GM18868 (cell line): ENCODE results near the gene EPM2AIP1.
"Not testable (repeated sequence)": the region's sequence is repeated elsewhere in the genome, so short reads cannot be mapped to it uniquely, and the experiment has no call there.

ENCODE experiments used
- ATAC-seq: cut with Tn5 transposase; IDR thresholded peaks from one replicate; pipeline ENCODE4 v1.9.1; 2021; ENCODE audit warnings: mild to moderate bottlenecking, moderate library complexity; ENCODE audit not compliant: unreplicated experiment

EPM2AIP1 gene

DNA sequence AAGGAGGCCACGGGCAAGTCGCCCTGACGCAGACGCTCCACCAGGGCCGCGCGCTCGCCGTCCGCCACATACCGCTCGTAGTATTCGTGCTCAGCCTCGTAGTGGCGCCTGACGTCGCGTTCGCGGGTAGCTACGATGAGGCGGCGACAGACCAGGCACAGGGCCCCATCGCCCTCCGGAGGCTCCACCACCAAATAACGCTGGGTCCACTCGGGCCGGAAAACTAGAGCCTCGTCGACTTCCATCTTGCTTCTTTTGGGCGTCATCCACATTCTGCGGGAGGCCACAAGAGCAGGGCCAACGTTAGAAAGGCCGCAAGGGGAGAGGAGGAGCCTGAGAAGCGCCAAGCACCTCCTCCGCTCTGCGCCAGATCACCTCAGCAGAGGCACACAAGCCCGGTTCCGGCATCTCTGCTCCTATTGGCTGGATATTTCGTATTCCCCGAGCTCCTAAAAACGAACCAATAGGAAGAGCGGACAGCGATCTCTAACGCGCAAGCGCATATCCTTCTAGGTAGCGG lies at the start of gene EPM2AIP1:
Gene EPM2AIP1, minus strand, starts transcription at position 326 of the 520 bp plus-strand sequence. Its CDS starts 54 bp downstream, at position 272.
- ATAC-seq: peak; percentile 84

DNA sequence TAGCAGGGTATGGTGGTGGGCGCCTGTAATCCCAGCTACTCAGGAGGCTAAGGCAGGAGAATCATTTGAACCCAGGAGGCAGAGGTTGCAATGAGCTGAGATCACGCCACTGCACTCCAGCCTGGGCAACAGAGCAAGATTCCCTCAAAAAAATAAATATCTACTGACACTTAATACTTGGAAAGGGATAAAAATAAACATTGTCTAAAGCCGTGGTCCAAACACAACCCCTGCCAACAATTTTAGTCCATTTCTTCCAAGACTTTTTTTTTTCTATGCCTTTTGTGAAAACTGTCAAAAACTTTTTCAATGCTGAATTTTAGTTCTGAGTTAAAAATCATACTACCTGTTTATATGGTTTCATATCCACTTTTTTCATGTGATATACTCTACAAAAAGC lies 49.8 kb upstream of the EPM2AIP1 start:
- not testable (repeated sequence) for ATAC-seq

DNA sequence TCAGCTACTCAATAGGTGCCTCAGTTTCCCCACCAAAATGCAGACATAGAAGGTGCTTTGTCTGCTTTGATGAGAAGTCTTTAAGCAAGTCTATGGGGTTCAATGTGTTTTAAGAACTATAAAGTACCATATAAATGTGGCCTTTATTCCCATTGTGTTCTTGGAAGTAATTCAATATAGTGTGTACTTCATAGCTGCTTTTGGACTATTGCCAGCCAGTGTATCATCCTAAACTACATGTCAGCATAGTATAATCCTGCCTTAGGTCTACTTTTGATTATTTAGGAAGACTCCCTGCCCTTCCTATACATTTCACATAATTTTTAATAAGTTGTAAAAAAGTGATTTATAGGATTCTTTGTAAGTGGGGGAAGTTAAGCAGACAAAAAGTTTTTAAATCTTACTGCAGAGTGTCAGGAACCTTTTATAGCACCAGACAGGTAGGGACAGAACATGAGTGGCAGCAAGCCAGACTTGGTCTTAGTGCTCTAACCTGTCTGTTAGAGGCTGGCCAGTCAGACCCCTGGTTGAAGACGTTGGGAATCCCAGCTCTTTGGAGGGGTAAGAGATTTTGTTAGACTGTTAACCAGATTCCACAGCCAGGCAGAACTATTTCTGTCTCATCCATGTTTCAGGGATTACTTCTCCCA lies 48.7 kb upstream of the EPM2AIP1 start:
- ATAC-seq: no peak

DNA sequence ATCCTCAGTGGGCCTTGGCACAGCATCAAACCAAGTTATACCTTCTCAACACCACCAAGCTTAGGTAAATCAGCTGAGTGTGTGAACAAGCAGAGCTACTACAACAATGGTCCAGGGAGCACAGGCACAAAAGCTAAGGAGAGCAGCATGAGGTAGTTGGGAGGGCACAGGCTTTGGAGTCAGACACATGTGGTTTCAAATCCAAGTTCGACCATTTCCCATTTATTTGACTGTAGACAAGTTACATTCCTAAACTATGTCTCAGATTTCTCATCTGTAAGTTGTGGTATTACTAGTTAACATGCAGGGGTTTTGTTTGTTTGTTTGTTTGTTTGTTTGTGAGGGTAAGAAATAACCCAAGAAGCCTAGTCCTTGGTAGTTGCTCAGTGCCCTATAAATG lies 47.3 kb upstream of the EPM2AIP1 start:
- no peak for ATAC-seq

DNA sequence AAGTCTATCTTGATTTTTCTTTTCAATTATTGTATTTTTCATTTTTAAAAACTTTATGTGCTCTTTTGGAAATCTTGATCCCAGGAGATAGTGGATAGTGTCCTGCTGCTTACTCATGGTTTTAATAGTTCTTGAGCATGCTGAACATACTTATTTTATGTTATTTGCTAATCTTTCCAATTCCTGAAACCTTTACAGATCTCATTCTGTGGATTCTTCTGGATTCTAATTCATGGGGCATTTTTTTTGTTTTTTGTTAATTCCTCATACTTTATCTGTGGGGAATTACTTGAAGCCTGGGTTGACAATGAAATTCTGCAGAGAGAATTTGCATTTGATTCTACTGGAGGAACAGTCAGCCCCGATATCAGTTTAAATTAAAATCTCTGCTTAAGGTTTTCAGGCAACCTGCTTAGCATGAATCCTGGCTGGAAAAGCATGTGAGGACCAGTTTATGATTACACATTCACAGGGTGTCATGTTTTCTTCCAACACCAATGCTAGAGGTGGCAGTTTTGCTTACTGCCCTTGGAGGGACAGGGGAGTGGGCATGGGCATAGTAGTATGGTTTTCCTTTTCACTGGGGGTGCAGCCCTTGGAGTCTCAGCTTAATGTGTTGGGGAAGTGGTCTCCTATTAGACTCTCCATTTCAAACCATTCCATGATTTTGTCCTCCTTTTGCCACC lies 46.4 kb upstream of the EPM2AIP1 start:
- ATAC-seq: no peak

DNA sequence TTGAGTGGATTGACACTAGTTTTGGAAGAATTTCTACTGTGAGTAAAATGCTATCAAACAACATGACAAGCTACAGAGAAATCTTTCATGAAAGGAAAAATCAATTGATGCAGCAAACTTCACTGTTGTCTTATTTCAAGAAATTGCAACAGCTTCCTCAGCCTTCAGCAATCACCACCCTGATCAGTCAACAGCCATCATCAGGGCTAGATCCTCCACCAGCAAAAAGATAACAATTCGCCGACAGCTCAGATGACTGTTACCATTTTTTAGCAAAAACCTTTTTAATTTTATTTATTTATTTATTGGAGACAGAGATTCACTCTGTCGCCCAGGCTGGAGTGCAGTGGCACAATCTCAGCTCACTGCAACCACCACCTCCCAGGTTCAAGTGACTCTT lies 44.4 kb upstream of the EPM2AIP1 start:
- ATAC-seq: no peak

DNA sequence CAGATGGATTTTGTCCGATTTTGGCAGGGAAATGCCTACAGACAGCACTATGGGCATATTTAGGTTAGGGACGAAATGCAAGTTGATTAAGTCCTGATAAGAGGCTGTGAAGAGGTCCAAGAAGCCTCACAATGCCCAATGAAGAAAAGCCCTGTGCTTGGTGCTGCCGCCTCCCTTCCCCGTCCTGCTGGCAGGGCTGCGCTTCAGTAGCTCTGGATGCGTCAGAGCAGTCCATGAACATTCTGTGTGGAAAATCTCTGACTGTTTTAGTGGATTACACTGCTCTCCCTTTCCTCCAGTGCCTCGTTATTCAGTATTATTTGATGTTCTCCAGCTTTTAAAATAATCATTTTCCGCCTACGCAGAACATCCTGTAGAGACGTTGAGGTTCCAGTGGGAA lies 40.0 kb upstream of the EPM2AIP1 start:
- no peak for ATAC-seq

DNA sequence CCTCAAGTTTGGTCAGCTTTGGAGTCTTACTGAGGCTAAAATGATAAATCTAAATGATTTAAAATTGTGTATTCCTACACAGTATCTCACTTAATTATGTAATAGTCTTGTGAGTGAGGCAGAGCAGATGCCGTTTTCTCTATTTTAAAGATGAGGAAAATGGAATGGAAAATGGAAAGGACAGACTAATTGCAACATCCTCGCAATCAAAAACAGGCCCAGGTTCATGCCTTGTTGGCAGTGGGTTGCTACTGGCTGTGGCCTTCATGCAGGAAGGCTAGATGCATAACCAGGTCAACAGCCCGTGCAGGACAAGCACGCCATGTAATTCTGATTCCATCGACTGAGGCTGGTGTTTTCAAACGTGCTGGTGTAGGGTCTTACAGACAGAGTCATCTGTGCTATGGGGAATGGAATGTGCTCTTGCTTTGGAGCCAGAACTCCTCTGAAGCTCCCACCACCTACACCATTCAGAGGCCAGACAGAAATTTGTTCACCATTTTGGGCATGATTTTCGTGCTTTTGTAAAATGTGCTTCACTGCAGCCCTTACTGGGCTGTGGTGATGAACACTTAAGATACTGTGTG lies 38.3 kb upstream of the EPM2AIP1 start:
- ATAC-seq: no peak

DNA sequence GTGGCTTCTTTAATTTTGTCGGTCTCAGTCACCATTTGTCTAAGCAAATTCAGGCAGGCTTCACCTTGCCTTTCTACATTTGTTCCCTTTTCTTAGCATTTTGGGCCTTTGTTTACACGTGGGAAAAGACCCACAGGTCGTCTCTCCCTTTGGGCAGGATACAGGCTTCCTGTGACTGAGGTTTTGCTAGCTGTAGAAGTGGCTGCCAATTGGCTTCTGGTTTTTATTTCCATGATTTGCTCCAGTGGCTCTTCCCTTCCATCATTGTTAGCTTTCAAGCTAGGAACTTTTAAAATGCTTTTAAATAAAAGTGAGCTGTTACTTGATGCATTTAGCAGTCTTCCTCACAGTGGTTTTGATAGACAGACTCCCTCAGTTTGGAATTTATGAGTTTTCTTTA lies 37.7 kb upstream of the EPM2AIP1 start:
- ATAC-seq: no peak

DNA sequence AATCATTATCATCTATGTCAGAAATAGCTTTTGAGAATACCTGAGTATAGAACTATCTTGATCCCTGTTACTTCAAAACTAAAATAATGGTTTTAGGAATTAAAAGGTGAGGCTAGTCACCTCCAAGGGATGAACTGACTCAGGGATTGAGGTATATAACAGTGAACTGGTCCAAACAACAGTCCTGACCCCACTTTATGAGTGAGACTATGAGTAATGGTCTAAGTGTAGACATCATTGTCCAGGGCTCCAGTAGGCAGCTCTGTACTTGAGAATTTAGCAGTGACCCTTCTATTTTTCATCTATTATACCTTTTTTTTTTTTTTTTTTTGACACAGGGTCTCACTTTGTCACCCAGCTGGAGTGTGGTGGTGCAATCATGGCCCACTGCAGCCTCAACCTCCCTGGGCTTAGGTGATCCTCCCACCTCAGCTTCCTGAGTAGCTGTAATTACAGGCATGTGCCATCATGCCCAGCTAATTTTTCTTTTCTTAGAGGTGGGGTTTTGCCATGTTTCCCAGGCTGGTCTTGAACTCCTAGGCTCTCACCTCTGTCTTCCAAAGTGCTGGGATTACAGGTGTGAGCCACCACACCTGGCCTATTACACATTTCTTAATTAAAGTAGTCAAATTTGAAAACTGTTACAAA lies 36.7 kb upstream of the EPM2AIP1 start:
- ATAC-seq: no peak

DNA sequence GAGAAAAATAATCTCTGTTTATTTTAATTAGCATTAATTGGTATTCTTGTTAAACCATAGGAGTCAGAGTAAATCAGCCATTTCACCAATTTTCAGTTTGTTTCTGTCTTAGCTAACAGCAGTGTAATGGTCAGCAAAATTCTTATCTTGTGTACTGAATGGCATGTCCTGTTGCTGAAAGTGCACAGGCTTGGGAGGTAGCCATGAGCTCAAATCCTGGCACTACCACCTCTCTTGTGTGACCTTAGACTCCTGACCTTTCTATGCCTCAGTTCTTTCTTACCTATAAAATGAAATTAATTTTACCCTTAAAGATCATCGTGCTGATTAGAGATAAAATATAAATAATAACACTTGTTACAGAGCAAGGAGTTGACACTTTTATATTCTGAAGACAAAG lies 36.2 kb upstream of the EPM2AIP1 start:
- no peak for ATAC-seq

DNA sequence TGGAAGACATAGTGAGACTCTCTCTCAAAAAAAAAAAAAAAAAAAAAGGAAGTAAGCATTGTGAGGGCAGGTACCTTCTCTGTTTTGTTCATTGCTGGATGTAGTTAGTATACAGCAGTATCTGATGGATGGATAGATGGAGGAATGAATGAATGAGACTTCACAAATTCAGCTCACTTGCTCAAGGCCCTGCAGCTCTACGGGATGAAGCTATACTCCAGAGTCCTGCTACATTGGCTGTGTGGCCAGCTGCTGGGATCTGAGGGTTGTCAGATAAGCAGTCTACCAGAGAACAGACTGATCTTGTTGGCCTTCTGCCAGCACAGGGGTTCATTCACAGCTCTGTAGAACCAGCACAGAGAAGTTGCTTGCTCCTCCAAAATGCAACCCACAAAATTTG lies 35.4 kb upstream of the EPM2AIP1 start:
- no peak for ATAC-seq

DNA sequence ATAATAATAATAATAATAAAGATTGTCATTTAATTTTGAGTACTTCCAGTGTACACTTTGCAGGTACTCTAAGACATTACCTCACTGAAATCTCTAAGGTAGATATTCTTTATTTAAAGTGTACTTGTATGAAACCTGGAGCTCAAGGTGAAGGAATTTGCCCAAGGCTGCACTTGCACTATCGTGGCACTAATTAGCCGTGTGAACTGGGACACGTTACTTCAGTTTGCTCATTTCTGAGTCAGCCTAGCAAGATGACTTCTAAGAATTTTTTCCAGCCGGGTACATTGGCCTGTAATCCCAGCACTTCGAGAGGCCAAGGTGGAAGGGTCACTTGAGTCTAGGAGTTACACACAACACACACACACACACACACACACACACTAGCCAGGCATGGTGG lies 33.9 kb upstream of the EPM2AIP1 start:
- ATAC-seq: no peak

DNA sequence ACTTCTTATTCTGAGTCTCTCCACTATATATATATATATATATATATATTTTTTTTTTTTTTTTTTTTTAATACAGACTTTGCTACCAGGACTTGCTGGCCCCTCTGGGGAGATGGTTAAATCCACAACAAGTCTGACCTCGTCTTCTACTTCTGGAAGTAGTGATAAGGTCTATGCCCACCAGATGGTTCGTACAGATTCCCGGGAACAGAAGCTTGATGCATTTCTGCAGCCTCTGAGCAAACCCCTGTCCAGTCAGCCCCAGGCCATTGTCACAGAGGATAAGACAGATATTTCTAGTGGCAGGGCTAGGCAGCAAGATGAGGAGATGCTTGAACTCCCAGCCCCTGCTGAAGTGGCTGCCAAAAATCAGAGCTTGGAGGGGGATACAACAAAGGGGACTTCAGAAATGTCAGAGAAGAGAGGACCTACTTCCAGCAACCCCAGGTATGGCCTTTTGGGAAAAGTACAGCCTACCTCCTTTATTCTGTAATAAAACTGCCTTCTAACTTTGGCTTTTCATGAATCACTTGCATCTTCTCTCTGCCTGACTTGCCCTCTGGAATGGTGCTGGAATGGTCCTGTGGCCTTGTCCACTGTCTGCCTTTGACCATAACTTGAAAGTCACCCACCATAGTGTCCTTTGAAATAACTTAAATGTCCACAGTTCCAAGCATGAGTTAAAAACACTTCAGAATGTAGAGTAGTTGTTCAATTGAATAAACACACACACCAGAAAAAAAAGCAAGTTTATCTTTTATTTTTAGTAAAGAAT lies 32.8 kb upstream of the EPM2AIP1 start:
- no peak for ATAC-seq

DNA sequence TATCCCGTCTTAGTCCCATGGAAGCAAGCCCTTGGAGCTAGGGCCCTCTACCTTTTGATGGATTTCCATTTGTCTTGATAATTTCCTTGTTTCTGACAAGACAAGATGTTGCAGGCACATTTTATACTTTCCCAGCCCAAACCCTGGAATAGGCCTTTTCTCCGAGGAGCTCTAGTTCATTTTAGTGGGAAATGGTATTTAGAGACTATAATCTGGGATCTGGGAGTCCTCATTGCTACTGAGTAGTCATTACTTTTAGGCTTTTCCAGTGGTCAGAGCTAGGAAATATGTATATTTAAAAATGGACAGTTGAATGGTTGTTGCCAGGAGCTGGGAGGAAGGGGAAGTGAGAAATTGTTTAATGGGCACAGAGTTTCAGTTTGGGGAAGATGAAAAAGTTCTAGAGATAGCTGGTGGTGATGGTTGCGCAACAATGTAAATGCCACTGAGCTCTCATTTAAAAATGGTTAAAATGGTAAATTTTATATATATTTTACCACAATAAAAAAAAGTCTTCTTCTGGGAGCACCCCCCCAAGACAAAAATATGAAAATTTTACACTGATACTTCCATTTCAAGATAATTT lies 32.0 kb upstream of the EPM2AIP1 start:
- peak; percentile 89 for ATAC-seq

DNA sequence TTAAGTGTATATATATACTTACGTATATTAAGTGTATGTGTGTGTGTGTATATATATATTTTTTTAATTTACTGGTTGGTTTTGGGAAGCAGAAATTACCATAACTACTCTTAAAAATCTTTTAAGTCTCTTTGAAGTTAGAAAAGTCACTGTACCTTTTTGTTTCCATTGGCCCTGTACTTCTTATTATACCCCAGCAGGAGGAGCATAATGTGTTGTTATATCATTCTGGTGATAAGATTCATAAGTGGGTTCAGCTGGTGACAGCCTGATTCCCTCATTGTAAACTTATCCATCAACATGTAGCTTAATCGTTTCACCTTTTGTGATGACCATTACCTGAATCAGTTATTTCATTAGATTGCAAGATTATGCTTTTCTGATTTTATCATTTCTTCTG lies 31.2 kb upstream of the EPM2AIP1 start:
- peak; percentile 40 for ATAC-seq

DNA sequence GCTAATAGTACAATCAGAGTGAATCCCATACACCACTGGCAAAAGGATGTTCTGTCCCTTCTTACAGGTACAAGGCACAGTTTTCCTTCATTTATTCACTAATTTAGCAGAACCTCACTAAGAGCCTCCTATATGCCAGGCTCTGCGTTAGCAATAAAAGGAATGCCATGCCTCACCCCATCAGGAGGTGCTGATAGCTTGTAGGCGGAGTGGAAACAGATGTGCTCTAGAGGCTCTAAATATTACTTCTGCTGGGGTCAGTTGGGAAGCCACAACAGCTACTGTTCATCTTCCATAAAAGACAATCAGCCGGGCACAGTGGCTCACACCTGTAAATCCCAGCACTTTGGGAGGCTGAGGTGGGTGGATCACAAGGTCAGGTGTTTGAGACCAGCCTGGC lies 24.8 kb upstream of the EPM2AIP1 start:
- ATAC-seq: no peak

DNA sequence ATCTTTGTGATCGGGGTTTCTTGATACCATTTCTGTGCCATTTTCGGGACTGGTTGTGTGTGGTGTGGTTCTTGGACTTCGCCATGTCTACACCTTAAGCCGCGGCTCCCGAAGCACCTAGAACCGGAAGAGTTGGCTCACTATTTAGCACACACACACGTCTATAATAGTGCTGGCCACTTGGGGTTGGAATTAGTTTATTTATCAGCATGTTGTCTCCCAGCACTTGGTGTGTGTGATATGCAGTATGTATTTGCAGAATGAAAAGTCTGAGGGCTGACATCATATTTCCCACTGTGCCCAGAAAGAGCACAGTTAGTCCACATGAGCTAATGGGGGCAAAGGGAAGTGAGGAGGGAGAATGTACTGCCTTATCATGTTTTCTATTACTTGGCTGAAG lies 24.0 kb upstream of the EPM2AIP1 start:
- no peak for ATAC-seq

DNA sequence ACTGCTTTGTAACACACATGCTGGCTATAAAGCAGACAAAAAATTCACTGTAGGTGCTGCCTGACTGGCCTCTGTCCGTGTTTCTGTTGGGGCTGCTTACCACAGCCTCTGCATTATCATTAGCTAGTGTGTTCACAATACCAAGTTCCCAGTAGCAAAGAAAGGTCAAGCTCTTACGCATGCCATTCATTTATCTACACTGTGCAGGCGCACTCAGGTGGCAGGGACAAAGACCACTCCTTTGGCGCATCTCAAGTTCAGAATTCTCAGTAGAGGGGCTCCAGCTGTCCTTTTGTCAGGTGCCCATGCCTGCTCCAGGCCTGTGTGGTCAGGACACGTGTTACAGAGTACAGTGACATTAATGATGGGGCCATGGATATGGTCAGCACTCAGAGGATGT lies 22.7 kb upstream of the EPM2AIP1 start:
- ATAC-seq: no peak

DNA sequence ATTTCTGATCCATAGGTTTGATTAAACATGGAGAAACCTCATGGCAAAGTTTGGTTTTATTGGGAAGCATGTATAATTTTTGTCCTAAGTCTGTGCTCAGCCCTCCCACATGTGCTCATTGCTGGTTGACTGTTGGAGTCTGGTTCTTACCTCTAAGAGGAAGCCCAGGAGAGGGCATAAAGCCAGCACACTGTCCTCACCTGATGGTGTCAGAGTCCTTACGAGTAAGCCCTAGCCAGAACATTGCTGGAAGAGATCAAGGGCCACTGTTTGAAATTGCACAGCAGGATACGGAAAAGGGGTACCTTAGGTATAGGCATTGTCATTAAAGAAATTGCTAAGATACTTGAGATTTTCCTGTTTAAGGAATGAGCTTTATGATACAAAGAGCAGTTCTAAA lies 21.7 kb upstream of the EPM2AIP1 start:
- no peak for ATAC-seq
